Calu3 (cell line): Measurements from ENCODE around the gene PPIE. TPM values are rescaled to one million over a fixed set of nuclear protein-coding genes. Genes with fewer than 3 reads are reported as not detected.

Experiments used
- BruUV-seq: library from RNA; stranded (reverse); fragments of 400-500 nt; replicated peaks from 2 replicates; lab custom pipeline; 2021; lab: Mats Ljungman, UMichigan
- CTCF ChIA-PET: fragments of 300-600 bp; sonication (Branson Sonifier 250); formaldehyde crosslinking; loops from one replicate; lab custom pipeline; 2022; ENCODE audit warnings: antibody characterized with exemption; lab: Charles Lee
- DNase-seq: peaks from one replicate; pipeline ENCODE4 v3.0.0; 2022
- H3K27ac Mint-ChIP-seq: one replicate; pipeline ENCODE4 v1.8.0; 2022; ENCODE audit warnings: mixed read lengths; ENCODE audit not compliant: unreplicated experiment
- H3K27me3 Mint-ChIP-seq: one replicate; pipeline ENCODE4 v1.8.0; 2022; ENCODE audit warnings: mixed read lengths; ENCODE audit not compliant: unreplicated experiment
- H3K36me3 Mint-ChIP-seq: one replicate; pipeline ENCODE4 v1.8.0; 2022; ENCODE audit warnings: mild to moderate bottlenecking, moderate library complexity, mixed read lengths; ENCODE audit not compliant: insufficient read depth, unreplicated experiment
- H3K4me1 Mint-ChIP-seq: one replicate; pipeline ENCODE4 v1.8.0; 2022; ENCODE audit warnings: mild to moderate bottlenecking, low read depth, mixed read lengths; ENCODE audit not compliant: unreplicated experiment
- H3K4me3 Mint-ChIP-seq: one replicate; pipeline ENCODE4 v1.8.0; 2022; ENCODE audit warnings: mild to moderate bottlenecking, low read depth, moderate library complexity, mixed read lengths; ENCODE audit not compliant: unreplicated experiment
- H3K9me3 Mint-ChIP-seq: one replicate; pipeline ENCODE4 v1.8.0; 2022; ENCODE audit warnings: low read depth, mixed read lengths; ENCODE audit not compliant: unreplicated experiment
- intact Hi-C: fragments of 100-400 bp; cut with micrococcal nuclease; formaldehyde crosslinking; loops from one replicate; pipeline ENCODE4 v1.10.0; 2022; ENCODE audit not compliant: unreplicated experiment
- total RNA-seq: library from RNA; stranded (reverse); gene quantifications from 2 replicates; pipeline ENCODE4 v1.2.3, GENCODE V29; 2022
- TF ChIP-seq, protein P1 (sequence below): fragments of 200-600 bp; IDR thresholded peaks from one replicate; pipeline ENCODE4 v1.8.0; 2022; ENCODE audit warnings: antibody characterized with exemption; ENCODE audit not compliant: unreplicated experiment

PPIE gene
- total RNA-seq, 1 experiment from 2014 or later = 38.2 TPM

DNA sequence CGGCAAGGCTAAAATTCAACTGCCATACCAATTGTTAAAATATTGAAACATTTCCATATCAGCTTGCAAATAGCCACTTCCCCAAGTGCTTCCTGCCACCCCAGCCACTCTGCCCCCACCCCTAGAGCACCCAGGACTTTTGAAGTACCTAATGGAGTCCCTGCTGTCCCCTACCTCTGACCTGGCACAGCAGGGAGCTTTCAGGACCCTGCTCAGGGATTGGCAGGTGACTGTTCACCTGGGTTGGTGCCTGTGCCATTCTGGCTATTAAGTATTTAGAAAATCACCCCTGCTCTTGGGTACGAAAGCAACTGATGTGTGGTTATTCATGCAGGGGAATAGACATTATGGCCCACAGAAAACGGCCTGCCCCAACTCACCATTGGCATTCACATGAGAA, 38.3 kb upstream of the PPIE start:
- BruUV-seq = no TSS peak
- DNase-seq = no peak
- H3K36me3 Mint-ChIP-seq = no peaks in the 10 kb centered on the region
- intact Hi-C loops = loop anchor here (5.0 kb wide), 1 partner anchor 102 kb away; no protein-coding TSS in a partner anchor
- TF ChIP-seq, protein P1, sequence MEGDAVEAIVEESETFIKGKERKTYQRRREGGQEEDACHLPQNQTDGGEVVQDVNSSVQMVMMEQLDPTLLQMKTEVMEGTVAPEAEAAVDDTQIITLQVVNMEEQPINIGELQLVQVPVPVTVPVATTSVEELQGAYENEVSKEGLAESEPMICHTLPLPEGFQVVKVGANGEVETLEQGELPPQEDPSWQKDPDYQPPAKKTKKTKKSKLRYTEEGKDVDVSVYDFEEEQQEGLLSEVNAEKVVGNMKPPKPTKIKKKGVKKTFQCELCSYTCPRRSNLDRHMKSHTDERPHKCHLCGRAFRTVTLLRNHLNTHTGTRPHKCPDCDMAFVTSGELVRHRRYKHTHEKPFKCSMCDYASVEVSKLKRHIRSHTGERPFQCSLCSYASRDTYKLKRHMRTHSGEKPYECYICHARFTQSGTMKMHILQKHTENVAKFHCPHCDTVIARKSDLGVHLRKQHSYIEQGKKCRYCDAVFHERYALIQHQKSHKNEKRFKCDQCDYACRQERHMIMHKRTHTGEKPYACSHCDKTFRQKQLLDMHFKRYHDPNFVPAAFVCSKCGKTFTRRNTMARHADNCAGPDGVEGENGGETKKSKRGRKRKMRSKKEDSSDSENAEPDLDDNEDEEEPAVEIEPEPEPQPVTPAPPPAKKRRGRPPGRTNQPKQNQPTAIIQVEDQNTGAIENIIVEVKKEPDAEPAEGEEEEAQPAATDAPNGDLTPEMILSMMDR = no peak
- H3K4me3 Mint-ChIP-seq = no peak overlapping the region
- peaks cover 70% of the 10 kb centered on the region for H3K27me3 Mint-ChIP-seq
- peaks cover 16% of the 10 kb centered on the region for H3K4me1 Mint-ChIP-seq
- no peak overlapping the region for H3K27ac Mint-ChIP-seq
- CTCF ChIA-PET = no interaction called here
- no peaks in the 10 kb centered on the region for H3K9me3 Mint-ChIP-seq

DNA sequence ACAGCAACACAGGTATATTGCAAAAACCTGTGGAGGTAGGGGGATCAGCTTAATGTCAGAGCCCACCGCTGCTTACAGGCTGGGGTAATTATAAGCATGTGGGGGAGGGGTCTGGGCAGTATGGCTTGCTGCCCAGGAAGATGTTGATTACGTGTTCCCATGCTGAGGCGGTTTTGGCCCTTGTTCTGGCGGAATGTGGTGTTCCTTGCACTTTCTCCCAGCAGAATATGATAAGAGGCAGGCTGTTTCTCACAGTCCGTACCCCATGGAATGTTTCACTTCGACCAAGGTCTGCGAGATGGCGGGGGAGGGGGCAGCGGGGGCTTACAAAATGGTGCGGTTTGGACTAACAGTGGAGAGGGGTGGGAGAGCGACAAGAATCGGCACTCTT, 37.6 kb upstream of the PPIE start:
- DNase-seq = no peak
- BruUV-seq = no TSS peak
- CTCF ChIA-PET = interaction anchor here (0.9 to 1.7 kb wide), 4 partner anchors 9 to 98 kb away, joined by 3 to 7 read pairs (median 4); partner anchors contain the start of gene HPCAL4
- H3K27me3 Mint-ChIP-seq = peaks cover 63% of the 10 kb centered on the region
- H3K4me1 Mint-ChIP-seq = peaks cover 16% of the 10 kb centered on the region
- TF ChIP-seq, protein P1 = no peak
- no peak overlapping the region for H3K27ac Mint-ChIP-seq
- H3K9me3 Mint-ChIP-seq = no peaks in the 10 kb centered on the region
- H3K4me3 Mint-ChIP-seq = peak overlapping the region; percentile 5
- H3K36me3 Mint-ChIP-seq = no peaks in the 10 kb centered on the region
- intact Hi-C loops = loop anchor here (5.0 kb wide), 1 partner anchor 101 kb away; no protein-coding TSS in a partner anchor

DNA sequence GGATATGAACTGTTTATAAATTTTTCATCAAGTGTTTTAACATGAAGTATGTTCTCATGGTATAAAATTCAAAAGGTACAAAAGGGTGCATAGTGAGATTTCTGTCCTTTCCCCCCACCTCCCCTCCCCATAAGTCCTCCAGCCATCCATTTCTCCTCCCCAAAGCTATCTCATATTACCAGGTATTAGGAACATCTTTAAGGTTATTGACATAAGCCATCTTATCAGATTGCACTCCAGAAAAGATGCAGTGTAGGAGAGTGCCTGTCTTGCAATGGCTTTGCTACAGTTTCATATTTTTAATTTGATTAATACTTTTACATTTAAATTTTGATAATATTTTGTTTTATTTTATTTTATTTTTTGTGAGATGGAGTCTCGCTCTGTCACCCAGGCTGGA, 33.9 kb upstream of the PPIE start:
- Mint-ChIP-seq H3K27me3 (peaks cover 53% of the 10 kb centered on the region), H3K9me3 (no peaks in the 10 kb centered on the region), H3K36me3 (no peaks in the 10 kb centered on the region), H3K4me1 (peaks cover 16% of the 10 kb centered on the region), H3K4me3 (no peak overlapping the region), H3K27ac (no peak overlapping the region)
- BruUV-seq = no TSS peak
- intact Hi-C loops = loop anchor here (5.0 kb wide), 1 partner anchor 98 kb away; no protein-coding TSS in a partner anchor
- CTCF ChIA-PET = interaction anchor here (0.6 kb wide), 1 partner anchor 101 kb away, joined by 4 read pairs; no protein-coding TSS in a partner anchor
- TF ChIP-seq, protein P1 = no peak
- no peak for DNase-seq

DNA sequence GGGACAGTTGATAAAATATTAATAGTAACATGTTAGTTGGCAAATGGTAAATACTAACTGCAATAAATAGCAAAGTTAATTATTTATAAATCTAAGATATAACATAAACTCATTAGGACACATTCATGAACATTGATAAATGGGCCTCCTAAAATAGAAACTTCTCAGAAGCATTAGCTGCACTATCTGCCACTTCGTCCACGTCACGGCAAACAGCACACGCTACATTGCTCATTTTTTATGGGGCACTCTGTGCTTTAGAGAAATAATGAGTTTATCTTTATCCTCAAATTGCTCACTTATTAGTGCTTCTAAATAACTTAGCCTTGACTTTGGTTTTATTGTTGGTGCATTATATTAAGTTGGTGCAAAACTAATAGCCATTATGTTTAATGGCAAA, 31.2 kb upstream of the PPIE start:
- CTCF ChIA-PET = no interaction called here
- Mint-ChIP-seq H3K4me1 (no peaks in the 10 kb centered on the region), H3K36me3 (no peaks in the 10 kb centered on the region), H3K27ac (no peak overlapping the region), H3K27me3 (peaks cover 43% of the 10 kb centered on the region), H3K4me3 (no peak overlapping the region), H3K9me3 (no peaks in the 10 kb centered on the region)
- BruUV-seq = no TSS peak
- TF ChIP-seq, protein P1 = no peak
- no peak for DNase-seq
- intact Hi-C loops = no loop called here
